GM23248 (cell line): ENCODE measurements around the gene LMO1.

Experiments
- EZH2 ChIP-seq: fragments of 200-600 bp; sonication (generic); IDR thresholded peaks from 2 replicates; pipeline ENCODE4 v1.6.1; 2018; ENCODE audit warnings: antibody characterized with exemption, mild to moderate bottlenecking; ENCODE audit not compliant: insufficient read depth, poor library complexity, severe bottlenecking
- EZH2phosphoT487 ChIP-seq: fragments of 200-600 bp; sonication (generic); IDR thresholded peaks from 2 replicates; pipeline ENCODE4 v1.6.1; 2018; ENCODE audit warnings: antibody characterized with exemption, moderate library complexity, mild to moderate bottlenecking, low read depth; ENCODE audit not compliant: insufficient read depth

- TF ChIP-seq EZH2, result no peak
- TF ChIP-seq EZH2phosphoT487, result no peak
These were observed 25.3 kb upstream of the LMO1 start for GRCh38 chr11:8288824-8289491.
